COLO668 (cell line): Measurements from ENCODE around the gene RAB4A.

Source experiments
- DNase-seq: peaks from one replicate; lab custom pipeline; 2025; ENCODE audit not compliant: unreplicated experiment; lab: John Stamatoyannopoulos, UW

The RAB4A gene

DNA sequence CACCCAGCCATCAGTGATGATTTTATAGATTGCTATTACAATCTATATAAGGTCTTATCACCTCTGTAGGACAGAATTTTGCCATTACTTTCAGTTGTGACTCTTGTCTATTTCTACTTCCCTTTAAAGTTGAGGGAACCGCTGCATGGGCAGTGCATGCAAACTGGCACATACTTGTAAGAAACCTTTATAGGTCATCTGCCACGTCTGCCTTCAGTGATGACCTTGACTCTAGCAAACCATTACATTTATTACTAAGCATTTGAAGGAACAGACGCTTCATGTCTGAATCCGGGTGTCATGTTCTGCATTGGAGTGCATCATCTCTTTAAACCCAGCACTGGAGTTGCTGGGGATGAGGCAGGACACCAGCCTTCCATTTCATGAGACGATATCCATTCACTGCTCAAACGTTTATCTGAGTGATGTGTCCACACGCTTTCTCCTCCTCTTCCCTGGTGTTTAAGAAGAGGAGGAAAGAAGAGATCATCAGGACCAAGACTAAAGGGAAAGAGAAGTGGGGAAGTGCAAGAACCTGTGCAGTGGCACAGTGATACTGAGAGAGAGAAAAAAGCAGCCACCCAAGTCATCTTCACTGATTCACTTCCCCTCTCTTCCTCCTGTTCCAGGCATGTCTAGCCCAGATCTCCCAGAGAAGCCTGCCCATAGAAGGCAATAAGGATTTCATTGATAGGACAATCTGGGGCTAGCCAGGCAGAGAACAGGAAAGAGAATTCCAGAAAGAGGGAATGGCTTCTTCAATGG lies 57.9 kb downstream of the RAB4A start:
- DNase-seq: no peak

DNA sequence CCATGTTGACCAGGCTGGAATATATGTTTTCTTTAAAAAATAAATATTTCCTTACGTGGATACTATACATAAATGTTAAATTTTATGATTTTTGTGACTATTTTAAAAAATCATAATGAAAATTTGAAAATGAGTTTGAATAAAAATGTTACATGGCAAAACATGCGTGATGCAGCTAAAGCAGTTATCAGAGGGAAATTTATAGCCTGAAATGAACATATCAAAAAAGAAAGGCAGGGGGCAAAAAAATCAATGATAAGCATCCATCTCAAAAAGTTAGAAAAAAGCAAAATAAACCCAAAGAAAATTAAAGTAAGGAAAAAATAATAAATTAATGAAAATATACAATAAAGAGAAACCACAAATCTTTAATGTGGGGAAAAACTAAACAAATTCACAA lies 63.4 kb downstream of the RAB4A start:
- DNase-seq: no peak

GRCh38 chr1:229334716-229335115 lies 63.8 kb downstream of the RAB4A start:
- DNase-seq: no peak

DNA sequence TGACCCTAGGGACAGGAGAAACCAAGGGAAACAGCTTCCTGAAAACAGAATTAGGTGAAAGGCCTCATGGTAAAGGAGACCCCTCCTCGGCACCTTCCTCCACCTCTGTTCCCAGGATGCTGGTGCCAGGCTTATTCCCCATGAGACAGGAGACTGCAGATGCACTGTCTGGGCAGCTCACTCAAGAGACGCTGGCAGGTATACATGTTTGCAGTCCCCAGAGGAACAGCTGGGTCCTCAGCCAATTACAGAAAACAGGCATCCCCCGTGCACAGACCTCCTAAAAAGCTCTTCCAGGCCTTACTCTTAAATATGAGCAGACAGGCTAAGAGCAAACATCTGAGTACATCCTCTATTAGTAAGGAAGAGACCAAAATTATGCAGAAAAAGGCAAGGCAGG lies 65.4 kb downstream of the RAB4A start:
- DNase-seq: no peak

- no peak for DNase-seq
These were observed 68.2 kb downstream of the RAB4A start for GRCh38 chr1:229339086-229339485.

GRCh38 chr1:229339520-229339919 lies 68.6 kb downstream of the RAB4A start:
- DNase-seq: no peak

GRCh38 chr1:229340496-229340895 lies 69.6 kb downstream of the RAB4A start:
- DNase-seq: no peak

DNA sequence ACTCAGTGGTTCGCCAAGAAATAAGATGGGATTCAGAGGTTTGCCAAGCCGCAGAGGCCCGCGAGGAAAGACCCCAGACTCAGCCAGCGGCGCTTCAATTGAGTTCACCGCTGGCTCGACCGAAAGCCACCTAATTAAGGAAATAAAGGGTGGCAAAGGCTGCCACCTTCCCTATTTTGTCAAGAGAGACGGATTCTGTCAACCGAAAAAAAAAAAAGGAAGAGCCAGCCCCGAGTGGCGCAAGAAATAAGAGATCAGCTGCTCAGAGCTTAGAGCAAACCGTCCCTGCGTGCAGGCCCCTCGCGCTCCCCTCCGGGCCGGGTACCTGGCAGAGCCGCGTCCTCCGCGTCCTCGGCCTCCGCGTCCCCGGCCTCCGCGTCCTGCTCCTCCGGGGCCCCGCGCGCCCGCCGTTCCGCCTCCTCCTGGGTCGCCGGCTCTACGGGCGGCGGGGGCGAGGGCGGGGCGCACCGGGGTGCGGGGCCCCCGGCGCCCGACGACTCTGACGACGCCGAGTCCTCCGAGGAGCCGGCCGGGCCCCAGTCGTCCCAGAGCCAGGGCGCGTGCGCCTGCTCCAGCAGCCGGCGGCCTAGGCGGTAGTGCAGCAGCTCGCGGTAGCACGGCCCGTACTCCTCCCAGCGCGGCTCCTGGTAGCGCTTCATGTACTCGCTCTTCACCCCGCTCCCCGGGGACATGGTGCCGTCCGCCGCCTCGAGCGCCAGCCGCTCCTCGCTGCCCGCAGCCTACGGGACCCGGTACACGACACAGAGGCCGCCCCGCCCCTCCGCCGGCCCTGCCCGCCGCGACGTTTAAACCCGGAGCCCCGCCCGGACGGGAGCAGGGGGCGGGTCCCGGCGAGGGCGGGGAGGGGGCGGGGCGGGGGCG lies 71.1 kb downstream of the RAB4A start:
- peak; percentile 89 for DNase-seq

DNA sequence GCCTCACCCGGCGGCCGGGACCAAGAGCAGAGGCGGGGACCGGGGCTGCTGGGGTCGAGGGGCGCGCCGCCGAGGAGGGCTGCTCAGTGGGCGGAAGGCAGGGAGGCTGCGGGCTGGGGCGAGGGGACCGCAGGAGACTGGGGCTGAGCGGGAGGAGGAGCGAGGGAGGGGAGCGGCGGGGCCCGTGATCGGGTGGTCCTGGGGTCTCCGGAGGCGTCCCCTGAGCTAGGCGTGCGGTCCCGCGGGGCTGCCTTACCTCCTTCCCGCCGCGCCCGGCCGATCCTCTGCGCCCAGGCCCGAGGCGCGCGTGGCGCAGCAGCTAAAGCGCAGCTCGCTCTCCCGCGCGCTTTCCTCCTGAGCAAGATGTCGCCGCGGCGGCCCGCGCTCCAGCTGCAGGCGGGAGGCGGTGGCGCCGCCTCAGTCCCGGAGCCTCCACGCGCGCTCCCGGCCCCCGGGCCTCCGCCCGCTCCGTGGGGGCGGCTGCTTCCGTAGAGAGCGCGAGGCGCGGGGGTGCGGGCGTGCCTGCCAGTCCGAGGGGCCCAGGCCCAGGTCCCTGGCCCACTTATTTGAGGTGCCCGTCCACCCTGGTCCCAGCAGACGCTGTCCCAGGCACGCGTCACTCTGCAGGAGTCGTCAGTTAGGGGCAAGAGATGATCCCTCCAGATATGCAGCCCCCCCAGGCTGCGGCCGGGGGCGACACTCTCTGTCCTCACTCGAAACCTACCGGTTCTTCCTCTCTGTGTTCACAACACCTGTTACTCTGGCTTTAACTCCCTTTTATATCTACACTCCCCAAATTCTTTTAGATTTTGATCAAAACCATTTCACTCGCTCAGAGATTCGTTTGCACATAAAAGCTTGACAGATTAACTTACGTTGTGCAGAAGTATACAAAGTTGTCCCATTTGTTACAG lies 72.0 kb downstream of the RAB4A start, which contains the start of gene CCSAP:
Gene CCSAP (minus strand): TSS at position 392 of the 914 bp plus-strand sequence. CDS start 582 bp downstream, outside the sequence.
- peak; percentile 79 for DNase-seq

- no peak for DNase-seq
These were observed 73.2 kb downstream of the RAB4A start for GRCh38 chr1:229344139-229344538.

DNA sequence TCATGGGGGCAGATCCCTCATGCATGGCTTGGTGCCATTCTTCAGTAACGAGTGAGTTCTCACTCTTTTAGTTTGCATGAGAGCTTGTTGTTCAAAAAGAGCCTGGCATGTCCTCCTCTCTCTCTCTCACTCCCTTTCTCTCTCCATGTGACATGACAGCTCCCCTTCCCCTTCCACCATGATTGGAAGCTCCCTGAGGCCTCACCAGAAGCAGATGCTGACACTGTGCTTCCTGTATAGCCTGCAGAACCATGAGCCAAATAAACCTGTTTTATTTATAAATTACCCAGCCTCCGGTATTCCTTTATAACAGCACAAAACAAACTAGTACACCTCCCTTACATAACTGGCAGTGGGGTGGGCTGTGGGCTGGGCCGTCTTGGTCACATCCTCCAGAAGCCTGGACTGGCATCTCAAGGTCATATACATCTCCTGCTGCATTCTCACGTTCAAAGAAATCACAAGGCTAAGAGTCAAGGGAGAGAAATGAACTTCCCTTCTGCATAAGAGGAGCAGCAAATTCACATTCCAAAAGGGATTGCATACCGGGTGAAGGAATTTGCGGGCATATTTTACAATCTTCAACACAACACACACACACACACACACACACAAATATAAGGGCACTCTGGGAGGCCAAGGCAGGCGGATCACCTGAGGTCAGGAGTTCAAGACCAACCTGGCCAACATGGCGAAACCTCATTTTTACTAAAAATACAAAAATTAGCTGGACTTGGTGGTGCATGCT lies 74.2 kb downstream of the RAB4A start:
- DNase-seq: no peak

- DNase-seq: no peak
These were observed 76.6 kb downstream of the RAB4A start for GRCh38 chr1:229347528-229347927.

DNA sequence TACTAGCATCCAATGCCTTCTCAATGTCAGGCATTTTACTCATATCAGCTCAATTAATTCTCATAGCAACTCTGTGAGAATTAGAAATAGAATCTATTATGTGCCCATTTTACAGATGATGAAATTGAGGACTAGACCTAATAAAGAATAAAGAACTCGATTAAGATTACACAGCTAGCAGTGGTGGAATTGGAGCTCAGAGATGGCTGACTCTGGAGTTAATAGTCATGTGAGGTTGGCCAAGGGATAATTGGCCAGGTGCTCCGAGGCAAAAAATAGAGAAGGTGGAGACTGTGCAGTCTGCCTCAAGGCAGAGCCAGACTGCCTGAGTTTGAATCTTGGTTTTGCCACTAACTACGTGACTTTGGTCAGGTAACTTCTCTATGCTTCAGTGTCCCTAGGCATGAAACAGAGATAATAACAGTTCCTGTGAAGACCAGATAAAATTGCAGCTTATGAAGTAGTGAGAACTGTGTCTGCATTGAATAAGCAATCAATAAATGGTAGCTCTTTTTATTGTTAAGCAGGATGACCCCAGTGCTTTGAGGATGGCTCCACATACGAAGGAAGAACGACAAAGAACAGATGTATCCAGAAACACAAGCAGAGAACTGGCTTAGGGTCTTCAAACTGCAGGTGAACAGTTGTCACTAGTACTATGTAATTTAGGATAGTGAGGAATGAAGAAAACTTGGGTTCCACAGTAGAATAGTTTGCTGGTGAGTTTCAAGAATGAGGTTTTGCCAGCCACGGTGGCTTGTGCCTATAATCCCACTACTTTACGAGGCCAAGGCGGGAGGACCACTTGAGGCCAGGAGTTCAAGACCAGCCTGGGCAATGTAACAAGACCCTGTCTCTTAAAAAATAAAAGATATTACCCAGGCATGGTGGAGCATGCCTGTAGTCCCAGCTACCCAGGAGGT lies 78.8 kb downstream of the RAB4A start:
- DNase-seq: no peak

- DNase-seq: no peak
These were observed 82.1 kb downstream of the RAB4A start for GRCh38 chr1:229352975-229353374.

- DNase-seq: no peak
These were observed 83.3 kb downstream of the RAB4A start for GRCh38 chr1:229354226-229354625.
